GM12891 (cell line): ENCODE measurements around the gene KTN1.

Source experiments
- POLR2A ChIP-seq: IDR thresholded peaks from 2 replicates; pipeline ENCODE4 v1.6.1; 2011; ENCODE audit warnings: low read depth, low read length, control low read depth
- POLR2AphosphoS5 ChIP-seq: IDR thresholded peaks from 2 replicates; pipeline ENCODE4 v1.6.1; 2011; ENCODE audit warnings: low read depth, low read length, control low read depth
- TAF1 ChIP-seq: IDR thresholded peaks from 2 replicates; pipeline ENCODE4 v1.6.1; 2011; ENCODE audit warnings: low read depth, low read length, control low read depth

DNA sequence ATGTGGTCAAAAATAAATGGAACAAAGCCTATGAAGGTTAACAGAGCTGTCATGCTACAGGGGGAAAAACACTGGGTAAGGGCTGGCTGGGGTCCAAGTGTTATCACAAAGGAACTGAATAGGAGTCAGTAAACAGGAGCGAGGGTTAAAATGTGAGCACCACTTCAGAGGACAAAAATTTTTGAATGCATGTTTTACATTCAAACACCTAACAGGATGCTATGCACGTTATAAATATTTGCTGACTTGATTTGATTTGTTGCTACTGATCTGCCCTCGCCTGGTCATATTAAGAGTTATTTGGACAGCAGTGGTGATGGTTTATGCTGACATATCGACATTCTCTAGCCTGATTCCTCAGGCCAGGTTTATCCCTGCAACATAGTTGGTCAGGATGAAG, 7.4 kb upstream of the KTN1 start:
- TF ChIP-seq TAF1: no peak
- no peak for TF ChIP-seq POLR2AphosphoS5
- no peak for TF ChIP-seq POLR2A
